Measurements from ENCODE around the gene MFSD11. TPM values are rescaled to one million over a fixed set of nuclear protein-coding genes. Genes with fewer than 3 reads are reported as not detected.

MFSD11 gene
- total and polyA plus RNA-seq, 7 donors = 10.1 to 27.4 (median 20.7) TPM

DNA sequence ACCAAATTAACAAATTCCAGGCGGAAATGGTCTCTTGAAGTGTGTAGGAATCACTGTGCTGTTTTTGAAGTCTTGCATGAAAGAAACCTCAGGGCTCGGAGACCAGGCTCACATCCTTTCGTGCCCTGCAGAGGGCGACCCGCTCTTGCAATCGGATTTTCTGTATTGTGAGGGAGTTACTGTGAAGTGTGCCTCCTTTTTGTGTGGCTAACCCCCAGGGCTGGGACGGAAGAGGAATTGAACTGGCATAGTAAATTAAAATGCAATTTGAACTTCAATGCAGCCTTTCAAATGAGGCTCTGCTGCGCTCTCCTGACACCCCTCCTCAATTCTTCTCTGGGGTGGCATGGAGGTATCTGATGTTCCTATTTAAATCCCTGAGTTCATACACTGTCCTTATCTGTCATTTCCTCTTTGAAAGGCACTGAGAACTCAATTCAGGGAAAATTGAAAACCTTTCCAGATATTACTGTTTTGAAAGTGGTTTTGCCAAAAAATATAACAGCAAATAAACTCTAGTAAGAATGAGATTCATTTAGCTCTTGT is 78.7 kb downstream of the MFSD11 start:
- ATAC-seq (no peak), DNase-seq (no peak)
- Histone ChIP-seq H3K9me3 (no peaks in the 10 kb centered on the region), H3K27me3 (ENCODE audit: insufficient read depth in 3 of 3, low read length in 2 of 3) (peaks cover 0 to 9% (median 6%) of the 10 kb centered on the region in 3 donors), H3K27ac (no peak overlapping the region), H3K4me1 (no peaks in the 10 kb centered on the region), H3K4me3 (no peak overlapping the region), H3K36me3 (ENCODE audit: insufficient read depth in 1 of 2, low read depth in 1 of 2) (no peaks in the 10 kb centered on the region)
- TF ChIP-seq, protein P1, sequence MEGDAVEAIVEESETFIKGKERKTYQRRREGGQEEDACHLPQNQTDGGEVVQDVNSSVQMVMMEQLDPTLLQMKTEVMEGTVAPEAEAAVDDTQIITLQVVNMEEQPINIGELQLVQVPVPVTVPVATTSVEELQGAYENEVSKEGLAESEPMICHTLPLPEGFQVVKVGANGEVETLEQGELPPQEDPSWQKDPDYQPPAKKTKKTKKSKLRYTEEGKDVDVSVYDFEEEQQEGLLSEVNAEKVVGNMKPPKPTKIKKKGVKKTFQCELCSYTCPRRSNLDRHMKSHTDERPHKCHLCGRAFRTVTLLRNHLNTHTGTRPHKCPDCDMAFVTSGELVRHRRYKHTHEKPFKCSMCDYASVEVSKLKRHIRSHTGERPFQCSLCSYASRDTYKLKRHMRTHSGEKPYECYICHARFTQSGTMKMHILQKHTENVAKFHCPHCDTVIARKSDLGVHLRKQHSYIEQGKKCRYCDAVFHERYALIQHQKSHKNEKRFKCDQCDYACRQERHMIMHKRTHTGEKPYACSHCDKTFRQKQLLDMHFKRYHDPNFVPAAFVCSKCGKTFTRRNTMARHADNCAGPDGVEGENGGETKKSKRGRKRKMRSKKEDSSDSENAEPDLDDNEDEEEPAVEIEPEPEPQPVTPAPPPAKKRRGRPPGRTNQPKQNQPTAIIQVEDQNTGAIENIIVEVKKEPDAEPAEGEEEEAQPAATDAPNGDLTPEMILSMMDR (IDR thresholded peaks at IDR 0.05) = peak; percentile 40
- intact Hi-C loops (cut with DNase I) = loop anchor here in 1 of 2 donors (2.0 kb wide), 1 partner anchor 250 kb away; no protein-coding TSS in a partner anchor
- WGBS, 3 donors = 5 to 9% (median 8%) methylated on average over 8 of the region's 8 CpGs

DNA sequence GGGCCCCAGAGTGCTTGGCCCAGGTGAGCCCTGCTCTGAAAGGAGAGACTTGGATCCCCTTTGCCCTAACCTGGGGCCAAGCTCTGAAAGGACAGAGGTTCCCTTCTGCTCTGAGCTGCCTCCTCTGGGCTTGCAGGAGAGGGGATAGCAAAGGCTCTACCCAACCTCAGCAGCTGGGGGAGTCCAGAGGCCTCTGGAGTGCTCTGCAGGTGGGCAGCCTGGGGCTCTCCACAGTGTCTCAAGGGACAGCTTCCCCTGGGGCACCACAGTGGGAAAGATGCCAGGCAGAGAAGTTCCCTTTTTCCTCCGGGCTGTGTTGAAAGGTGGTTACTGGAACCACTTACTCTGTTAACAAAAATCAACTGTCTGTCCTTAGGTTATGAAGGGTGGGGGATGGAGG is 82.1 kb downstream of the MFSD11 start:
- Histone ChIP-seq H3K27ac (no peak overlapping the region), H3K36me3 (ENCODE audit: insufficient read depth in 1 of 2, low read depth in 1 of 2) (no peaks in the 10 kb centered on the region), H3K4me1 (no peaks in the 10 kb centered on the region), H3K4me3 (no peak overlapping the region), H3K9me3 (no peaks in the 10 kb centered on the region), H3K27me3 (ENCODE audit: insufficient read depth in 3 of 3, low read length in 2 of 3) (peaks cover 0 to 9% (median under 1%) of the 10 kb centered on the region in 3 donors)
- intact Hi-C loops (cut with DNase I) = no loop called here
- ATAC-seq (no peak), DNase-seq (no peak)
- TF ChIP-seq, protein P1 (IDR thresholded peaks at IDR 0.05) = no peak
- 18 to 25% (median 24%) methylated on average over 1 of the region's 1 CpG for WGBS, 3 donors

DNA sequence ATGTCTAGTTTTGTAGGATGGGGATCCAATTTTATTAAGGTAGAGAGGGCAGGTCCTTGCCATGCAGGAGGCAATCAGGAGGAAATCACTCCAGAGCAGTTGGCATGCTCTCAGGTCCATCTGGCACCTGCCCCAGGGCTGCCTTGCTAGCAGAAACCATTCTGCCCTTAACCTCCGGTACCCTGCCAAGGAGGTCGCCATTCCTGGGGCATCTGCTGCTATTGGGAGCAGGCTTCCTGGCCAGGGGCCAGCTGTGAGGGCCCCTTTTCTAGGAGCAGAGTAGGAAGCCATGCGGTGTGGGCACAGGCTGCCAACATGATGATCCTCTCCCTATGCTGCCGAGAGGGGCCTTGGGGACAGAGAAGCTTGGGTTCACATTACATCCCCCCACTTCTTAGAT is 82.6 kb downstream of the MFSD11 start:
- no peaks in the 10 kb centered on the region for H3K4me1 ChIP-seq
- intact Hi-C loops (cut with DNase I) = no loop called here
- no peaks in the 10 kb centered on the region for H3K36me3 ChIP-seq (ENCODE audit: insufficient read depth in 1 of 2, low read depth in 1 of 2)
- DNase-seq = no peak
- H3K27ac ChIP-seq = no peak overlapping the region
- peaks cover 0 to 9% (median 4%) of the 10 kb centered on the region in 3 donors for H3K27me3 ChIP-seq (ENCODE audit: insufficient read depth in 3 of 3, low read length in 2 of 3)
- no peak for ATAC-seq
- no peak overlapping the region for H3K4me3 ChIP-seq
- no peaks in the 10 kb centered on the region for H3K9me3 ChIP-seq
- TF ChIP-seq, protein P1 (IDR thresholded peaks at IDR 0.05) = no peak
- WGBS, 3 donors = 29 to 37% (median 35%) methylated on average over 4 of the region's 4 CpGs

DNA sequence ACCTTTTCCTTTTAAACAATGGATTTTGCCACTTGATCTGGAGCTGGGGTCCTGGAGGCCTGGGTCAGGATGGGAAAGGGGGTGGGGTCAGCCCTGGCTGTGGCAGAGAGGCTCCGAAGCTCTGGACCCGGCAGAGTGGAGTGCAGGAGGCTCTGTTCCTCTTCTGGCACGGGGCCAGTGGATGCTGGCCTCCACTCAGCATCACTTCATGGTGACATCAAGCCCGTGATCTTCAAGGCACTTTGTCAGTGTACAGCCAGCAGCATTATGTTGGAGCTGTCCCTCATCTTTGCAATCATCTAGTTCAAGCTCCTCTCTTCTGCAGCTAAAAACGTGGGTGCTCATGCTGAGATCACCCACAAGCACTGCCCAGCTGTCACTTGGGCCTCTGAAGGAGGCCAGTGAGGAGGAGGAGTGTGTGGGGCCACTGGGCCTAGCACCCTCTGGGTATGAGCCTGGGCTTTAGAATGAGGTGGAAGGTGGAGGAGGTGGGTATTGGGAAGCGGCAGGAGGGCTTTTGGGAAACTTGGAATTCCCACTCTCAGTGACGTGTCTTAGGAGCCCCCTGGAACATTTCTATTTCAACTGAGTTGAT is 84.4 kb downstream of the MFSD11 start:
- no peak overlapping the region for H3K4me3 ChIP-seq
- intact Hi-C loops (cut with DNase I) = no loop called here
- H3K4me1 ChIP-seq = no peaks in the 10 kb centered on the region
- no peak overlapping the region for H3K27ac ChIP-seq
- WGBS, 3 donors = 47 to 53% (median 49%) methylated on average over 7 of the region's 7 CpGs
- DNase-seq (no peak), ATAC-seq (no peak)
- peaks cover 0 to 7% (median 7%) of the 10 kb centered on the region in 3 donors for H3K27me3 ChIP-seq (ENCODE audit: insufficient read depth in 3 of 3, low read length in 2 of 3)
- H3K36me3 ChIP-seq (ENCODE audit: insufficient read depth in 1 of 2, low read depth in 1 of 2) = no peaks in the 10 kb centered on the region
- H3K9me3 ChIP-seq = no peaks in the 10 kb centered on the region
- TF ChIP-seq, protein P1 (IDR thresholded peaks at IDR 0.05) = no peak
